Lower leg skin (tissue), 3 donors: Measurements from ENCODE around the gene NPPB.

ENCODE experiments used
- POLR2A ChIP-seq, 2 donors: fragments of 450-650 bp; IDR thresholded peaks; one replicate each; pipeline ENCODE4 v1.6.1; 2016 to 2017; ENCODE audit warnings: antibody characterized with exemption in 2 of 2, mild to moderate bottlenecking in 1 of 2, moderate library complexity in 1 of 2
- TF ChIP-seq, protein P1 (sequence below), 3 donors: fragments of 450-650 bp; IDR thresholded peaks; one replicate each; pipeline ENCODE4 v1.5.1; 2016; ENCODE audit warnings: antibody characterized with exemption in 3 of 3, mild to moderate bottlenecking in 3 of 3, moderate library complexity in 2 of 3

GRCh38 chr1:11881749-11882441, 23.1 kb upstream of the NPPB start:
- TF ChIP-seq POLR2A (IDR thresholded peaks at IDR 0.05): no peak
- TF ChIP-seq, protein P1, sequence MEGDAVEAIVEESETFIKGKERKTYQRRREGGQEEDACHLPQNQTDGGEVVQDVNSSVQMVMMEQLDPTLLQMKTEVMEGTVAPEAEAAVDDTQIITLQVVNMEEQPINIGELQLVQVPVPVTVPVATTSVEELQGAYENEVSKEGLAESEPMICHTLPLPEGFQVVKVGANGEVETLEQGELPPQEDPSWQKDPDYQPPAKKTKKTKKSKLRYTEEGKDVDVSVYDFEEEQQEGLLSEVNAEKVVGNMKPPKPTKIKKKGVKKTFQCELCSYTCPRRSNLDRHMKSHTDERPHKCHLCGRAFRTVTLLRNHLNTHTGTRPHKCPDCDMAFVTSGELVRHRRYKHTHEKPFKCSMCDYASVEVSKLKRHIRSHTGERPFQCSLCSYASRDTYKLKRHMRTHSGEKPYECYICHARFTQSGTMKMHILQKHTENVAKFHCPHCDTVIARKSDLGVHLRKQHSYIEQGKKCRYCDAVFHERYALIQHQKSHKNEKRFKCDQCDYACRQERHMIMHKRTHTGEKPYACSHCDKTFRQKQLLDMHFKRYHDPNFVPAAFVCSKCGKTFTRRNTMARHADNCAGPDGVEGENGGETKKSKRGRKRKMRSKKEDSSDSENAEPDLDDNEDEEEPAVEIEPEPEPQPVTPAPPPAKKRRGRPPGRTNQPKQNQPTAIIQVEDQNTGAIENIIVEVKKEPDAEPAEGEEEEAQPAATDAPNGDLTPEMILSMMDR (IDR thresholded peaks at IDR 0.05): no peak
